WTC11 (cell line): Measurements from ENCODE around the gene PNMA8B. TPM values are rescaled to one million over a fixed set of nuclear protein-coding genes. Genes with fewer than 3 reads are reported as not detected.
"Not testable (repeated sequence)": the region's sequence is repeated elsewhere in the genome, so short reads cannot be mapped to it uniquely, and the experiment has no call there.

ENCODE experiments used
- ATAC-seq: fragments of 200-7000 bp; cut with Tn5 transposase; 2 replicates; pipeline ENCODE4 v1.10.0; 2021; ENCODE audit warnings: mild to moderate bottlenecking, moderate library complexity
- CTCF ChIA-PET: fragments of 300-600 bp; sonication (Branson Sonifier 250); formaldehyde crosslinking; loops from one replicate; lab custom pipeline; 2021; ENCODE audit warnings: antibody characterized with exemption; lab: Charles Lee
- POLR2A ChIA-PET: fragments of 350-600 bp; sonication (Branson Sonifier 250); formaldehyde crosslinking; loops from one replicate; lab custom pipeline; 2021; ENCODE audit warnings: antibody characterized with exemption; lab: Charles Lee
- DNase-seq: peaks from one replicate; pipeline ENCODE4 v3.0.0; 2021; ENCODE audit warnings: low spot score
- H3K27ac Mint-ChIP-seq: 2 replicates; pipeline ENCODE4 v1.8.0; 2021; ENCODE audit warnings: mixed read lengths
- H3K27me3 Mint-ChIP-seq: 2 replicates; pipeline ENCODE4 v1.8.0; 2021; ENCODE audit warnings: low read depth, mild to moderate bottlenecking, moderate library complexity, mixed read lengths
- H3K36me3 Mint-ChIP-seq: 2 replicates; pipeline ENCODE4 v1.8.0; 2021; ENCODE audit warnings: mixed read lengths
- H3K4me1 Mint-ChIP-seq: 2 replicates; pipeline ENCODE4 v1.8.0; 2022; ENCODE audit warnings: mixed read lengths
- H3K4me3 Mint-ChIP-seq: 2 replicates; pipeline ENCODE4 v1.8.0; 2021; ENCODE audit warnings: mild to moderate bottlenecking, moderate library complexity, mixed read lengths
- H3K9me3 Mint-ChIP-seq: 2 replicates; pipeline ENCODE4 v1.8.0; 2021; ENCODE audit warnings: mixed read lengths
- CBFB ChIP-seq: sonication (generic); formaldehyde crosslinking; IDR thresholded peaks from 2 replicates; pipeline ENCODE4 v1.8.1; 2022; ENCODE audit warnings: mild to moderate bottlenecking, low read depth, missing genetic modification reagents
- GTF2I ChIP-seq: fragments of 250-450 bp; sonication (Bioruptor Pico); conservative IDR thresholded peaks from 2 replicates; pipeline ENCODE4 v1.4.0; 2021; ENCODE audit warnings: mild to moderate bottlenecking
- JAZF1 ChIP-seq: fragments of 250-450 bp; sonication (Bioruptor Pico); IDR thresholded peaks from 2 replicates; pipeline ENCODE4 v1.9.0; 2021; ENCODE audit warnings: moderate library complexity, mild to moderate bottlenecking, inconsistent platforms
- KAT7 ChIP-seq: sonication (generic); formaldehyde crosslinking; IDR thresholded peaks from 2 replicates; pipeline ENCODE4 v1.8.1; 2023; ENCODE audit warnings: missing genetic modification reagents, mild to moderate bottlenecking, borderline replicate concordance
- NFATC4 ChIP-seq: fragments of 250-450 bp; sonication (Bioruptor Pico); IDR thresholded peaks from 2 replicates; pipeline ENCODE4 v1.9.0; 2021; ENCODE audit warnings: mild to moderate bottlenecking
- NR3C1 ChIP-seq: sonication (generic); formaldehyde crosslinking; conservative IDR thresholded peaks from 2 replicates; pipeline ENCODE4 v1.8.1; 2023; ENCODE audit warnings: low read depth, mild to moderate bottlenecking, missing genetic modification reagents
- RELA ChIP-seq: sonication (generic); formaldehyde crosslinking; IDR thresholded peaks from 2 replicates; pipeline ENCODE4 v1.8.1; 2022; ENCODE audit warnings: missing genetic modification reagents, mild to moderate bottlenecking, borderline replicate concordance
- SP1 ChIP-seq: sonication (generic); formaldehyde crosslinking; conservative IDR thresholded peaks from 2 replicates; pipeline ENCODE4 v1.8.1; 2022; ENCODE audit warnings: missing genetic modification reagents
- ZBTB21 ChIP-seq: sonication (generic); formaldehyde crosslinking; IDR thresholded peaks from 2 replicates; pipeline ENCODE4 v1.8.1; 2023; ENCODE audit warnings: mild to moderate bottlenecking, missing genetic modification reagents, borderline replicate concordance
- ZNF121 ChIP-seq: sonication (generic); formaldehyde crosslinking; IDR thresholded peaks from 2 replicates; pipeline ENCODE4 v1.8.0; 2023; ENCODE audit warnings: missing genetic modification reagents
- ZNF138 ChIP-seq: sonication (generic); formaldehyde crosslinking; conservative IDR thresholded peaks from 2 replicates; pipeline ENCODE4 v1.8.1; 2022; ENCODE audit warnings: mild to moderate bottlenecking, moderate library complexity, missing genetic modification reagents
- total RNA-seq: library from RNA; stranded (reverse); gene quantifications from 3 replicates; pipeline ENCODE4 v1.2.3, GENCODE V29; 2021
- TF ChIP-seq, protein P1 (sequence below): sonication (generic); formaldehyde crosslinking; IDR thresholded peaks from 2 replicates; pipeline ENCODE4 v1.8.1; 2022; ENCODE audit warnings: low read depth, mild to moderate bottlenecking, moderate library complexity, missing genetic modification reagents, borderline replicate concordance
- TF ChIP-seq, protein P2 (sequence below): sonication (generic); formaldehyde crosslinking; IDR thresholded peaks from 2 replicates; pipeline ENCODE4 v1.8.1; 2023; ENCODE audit warnings: mild to moderate bottlenecking, moderate library complexity, missing genetic modification reagents
- TF ChIP-seq, protein P3 (sequence below): sonication (generic); formaldehyde crosslinking; IDR thresholded peaks from 2 replicates; pipeline ENCODE4 v1.8.0; 2023; ENCODE audit warnings: missing genetic modification reagents
- TF ChIP-seq, protein P4 (sequence below): fragments of 250-450 bp; sonication (Bioruptor Pico); conservative IDR thresholded peaks from 2 replicates; pipeline ENCODE4 v1.9.0; 2021; ENCODE audit warnings: mild to moderate bottlenecking

The PNMA8B gene
- total RNA-seq, 1 experiment from 2014 or later: 2.8 TPM

DNA sequence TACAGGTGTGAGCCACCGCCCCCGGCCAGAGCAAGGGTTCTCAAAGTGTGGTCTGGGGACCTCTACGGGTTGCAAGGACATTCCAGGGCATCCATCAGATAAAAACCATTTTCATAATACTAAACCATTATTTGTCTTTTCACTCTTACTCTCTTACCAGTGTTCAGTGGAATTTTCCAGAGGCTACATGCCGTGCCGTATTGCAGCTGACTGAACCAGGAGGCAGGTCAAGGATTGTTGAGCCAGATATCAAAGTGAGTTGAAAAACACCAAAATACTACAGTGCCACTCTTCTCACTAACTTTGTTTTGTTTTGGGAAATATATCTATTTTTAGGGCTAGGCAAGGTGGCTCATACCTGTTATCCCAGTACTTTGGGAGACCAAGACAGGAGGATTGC lies 7.2 kb upstream of the PNMA8B start (continued):
- no peak for TF ChIP-seq ZNF138 (CRISPR knock-in tag)

DNA sequence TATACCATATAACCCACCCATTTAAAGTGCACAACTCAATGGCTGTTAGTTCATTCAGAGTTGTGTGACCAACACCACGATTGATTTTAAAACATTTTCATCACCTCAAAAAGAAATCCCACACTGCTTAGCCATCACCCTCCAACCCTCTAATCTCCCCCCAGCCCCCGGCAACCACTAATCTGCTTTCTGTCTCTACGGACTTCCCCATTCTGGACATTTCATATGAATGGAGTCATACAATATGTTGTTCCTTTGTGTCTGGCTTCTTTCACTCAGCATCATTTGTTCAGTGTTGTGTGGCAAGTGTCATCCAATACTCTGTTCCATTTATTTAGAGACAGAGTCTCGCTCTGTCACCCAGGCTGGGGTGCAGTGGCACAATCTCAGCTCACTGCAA lies 4.0 kb upstream of the PNMA8B start:
- ATAC-seq: no peak
- Mint-ChIP-seq H3K27ac (no peak overlapping the region), H3K9me3 (no peaks in the 10 kb centered on the region), H3K4me1 (peaks cover 10% of the 10 kb centered on the region), H3K36me3 (0 out of 2 replicates have a peak, but pooled peaks cover under 1% of the 10 kb centered on the region), H3K27me3 (peaks cover 12% of the 10 kb centered on the region), H3K4me3 (no peak overlapping the region)
- POLR2A ChIA-PET: no interaction called here
- TF ChIP-seq, protein P1, sequence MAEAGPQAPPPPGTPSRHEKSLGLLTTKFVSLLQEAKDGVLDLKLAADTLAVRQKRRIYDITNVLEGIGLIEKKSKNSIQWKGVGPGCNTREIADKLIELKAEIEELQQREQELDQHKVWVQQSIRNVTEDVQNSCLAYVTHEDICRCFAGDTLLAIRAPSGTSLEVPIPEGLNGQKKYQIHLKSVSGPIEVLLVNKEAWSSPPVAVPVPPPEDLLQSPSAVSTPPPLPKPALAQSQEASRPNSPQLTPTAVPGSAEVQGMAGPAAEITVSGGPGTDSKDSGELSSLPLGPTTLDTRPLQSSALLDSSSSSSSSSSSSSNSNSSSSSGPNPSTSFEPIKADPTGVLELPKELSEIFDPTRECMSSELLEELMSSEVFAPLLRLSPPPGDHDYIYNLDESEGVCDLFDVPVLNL (CRISPR knock-in tag): no peak
- no peak for TF ChIP-seq SP1 (CRISPR knock-in tag)
- no peak for TF ChIP-seq KAT7 (CRISPR knock-in tag)
- TF ChIP-seq, protein P2, sequence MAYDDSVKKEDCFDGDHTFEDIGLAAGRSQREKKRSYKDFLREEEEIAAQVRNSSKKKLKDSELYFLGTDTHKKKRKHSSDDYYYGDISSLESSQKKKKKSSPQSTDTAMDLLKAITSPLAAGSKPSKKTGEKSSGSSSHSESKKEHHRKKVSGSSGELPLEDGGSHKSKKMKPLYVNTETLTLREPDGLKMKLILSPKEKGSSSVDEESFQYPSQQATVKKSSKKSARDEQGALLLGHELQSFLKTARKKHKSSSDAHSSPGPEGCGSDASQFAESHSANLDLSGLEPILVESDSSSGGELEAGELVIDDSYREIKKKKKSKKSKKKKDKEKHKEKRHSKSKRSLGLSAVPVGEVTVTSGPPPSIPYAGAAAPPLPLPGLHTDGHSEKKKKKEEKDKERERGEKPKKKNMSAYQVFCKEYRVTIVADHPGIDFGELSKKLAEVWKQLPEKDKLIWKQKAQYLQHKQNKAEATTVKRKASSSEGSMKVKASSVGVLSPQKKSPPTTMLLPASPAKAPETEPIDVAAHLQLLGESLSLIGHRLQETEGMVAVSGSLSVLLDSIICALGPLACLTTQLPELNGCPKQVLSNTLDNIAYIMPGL: no peak
- TF ChIP-seq, protein P3, sequence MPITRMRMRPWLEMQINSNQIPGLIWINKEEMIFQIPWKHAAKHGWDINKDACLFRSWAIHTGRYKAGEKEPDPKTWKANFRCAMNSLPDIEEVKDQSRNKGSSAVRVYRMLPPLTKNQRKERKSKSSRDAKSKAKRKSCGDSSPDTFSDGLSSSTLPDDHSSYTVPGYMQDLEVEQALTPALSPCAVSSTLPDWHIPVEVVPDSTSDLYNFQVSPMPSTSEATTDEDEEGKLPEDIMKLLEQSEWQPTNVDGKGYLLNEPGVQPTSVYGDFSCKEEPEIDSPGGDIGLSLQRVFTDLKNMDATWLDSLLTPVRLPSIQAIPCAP (CRISPR knock-in tag): no peak
- no peak for TF ChIP-seq NR3C1 (CRISPR knock-in tag)
- CTCF ChIA-PET: interaction anchor here (1.3 kb wide), 1 partner anchor 95 kb away, joined by 3 read pairs; no protein-coding TSS in a partner anchor
- DNase-seq: no peak

DNA sequence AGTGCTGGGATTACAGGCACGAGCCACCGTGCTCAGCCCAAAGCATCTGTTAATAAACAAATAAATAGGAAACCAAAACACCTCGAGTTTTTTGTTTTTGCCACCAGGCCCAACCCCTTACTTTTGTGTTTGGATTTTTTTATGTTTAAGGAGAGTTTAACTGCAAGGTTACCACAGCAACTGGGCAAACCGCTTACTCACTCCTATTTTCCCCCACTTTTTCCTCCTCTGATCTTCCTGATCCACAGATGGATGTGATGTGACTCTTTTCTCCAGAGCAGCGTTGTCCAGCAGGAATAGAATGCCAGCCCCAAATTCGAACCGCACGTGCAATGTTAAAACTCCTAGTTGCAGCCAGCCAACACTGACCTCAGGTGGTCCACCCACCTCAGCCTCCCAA lies 2.1 kb upstream of the PNMA8B start:
- POLR2A ChIA-PET: no interaction called here
- peaks cover 20% of the 10 kb centered on the region for H3K4me1 Mint-ChIP-seq
- H3K27ac Mint-ChIP-seq: no peak overlapping the region
- no peak for DNase-seq
- peaks cover 28% of the 10 kb centered on the region for H3K27me3 Mint-ChIP-seq
- H3K9me3 Mint-ChIP-seq: no peaks in the 10 kb centered on the region
- H3K4me3 Mint-ChIP-seq: no peak overlapping the region
- CTCF ChIA-PET: no interaction called here
- H3K36me3 Mint-ChIP-seq: 0 out of 2 replicates have a peak, but pooled peaks cover 2% of the 10 kb centered on the region
- ATAC-seq: no peak
- TF ChIP-seq NFATC4 (no peak), GTF2I (CRISPR knock-in tag) (no peak), KAT7 (CRISPR knock-in tag) (no peak), JAZF1 (CRISPR knock-in tag) (no peak), CBFB (CRISPR knock-in tag) (no peak), RELA (CRISPR knock-in tag) (no peak), ZBTB21 (CRISPR knock-in tag) (no peak), ZNF121 (CRISPR knock-in tag) (no peak)
- TF ChIP-seq, protein P4, sequence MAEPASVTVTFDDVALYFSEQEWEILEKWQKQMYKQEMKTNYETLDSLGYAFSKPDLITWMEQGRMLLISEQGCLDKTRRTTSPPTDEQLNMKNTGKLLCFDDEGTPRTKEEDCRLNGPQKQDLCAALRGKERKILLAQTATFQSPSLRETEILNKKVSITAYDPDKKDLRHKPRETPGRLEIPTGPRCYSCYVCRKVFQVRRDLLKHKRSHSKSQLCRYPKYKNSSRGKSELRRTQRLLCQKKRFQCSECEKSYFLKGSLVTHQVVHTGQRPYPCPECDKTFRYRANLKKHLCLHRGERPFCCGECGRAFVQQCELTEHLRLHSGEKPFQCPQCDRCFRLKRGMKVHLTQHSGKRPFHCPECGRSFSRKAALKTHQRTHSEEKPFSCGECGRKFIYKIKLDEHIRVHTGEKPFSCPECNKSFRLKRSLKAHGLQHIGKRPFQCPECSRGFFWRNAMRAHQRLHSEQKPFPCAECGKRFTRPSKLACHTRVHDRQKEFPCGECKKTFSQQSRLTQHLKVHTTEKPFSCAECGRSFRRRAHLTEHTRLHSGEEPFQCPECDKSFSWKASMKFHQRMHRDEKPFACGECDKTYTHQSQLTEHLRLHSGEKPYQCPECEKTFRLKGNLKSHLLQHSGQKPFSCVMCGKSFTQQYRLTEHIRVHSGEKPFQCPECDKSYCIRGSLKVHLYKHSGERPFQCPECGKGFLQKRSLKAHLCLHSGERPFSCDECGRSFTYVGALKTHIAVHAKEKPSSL (CRISPR knock-in tag): no peak
- TF ChIP-seq, protein P3 (CRISPR knock-in tag): no peak

DNA sequence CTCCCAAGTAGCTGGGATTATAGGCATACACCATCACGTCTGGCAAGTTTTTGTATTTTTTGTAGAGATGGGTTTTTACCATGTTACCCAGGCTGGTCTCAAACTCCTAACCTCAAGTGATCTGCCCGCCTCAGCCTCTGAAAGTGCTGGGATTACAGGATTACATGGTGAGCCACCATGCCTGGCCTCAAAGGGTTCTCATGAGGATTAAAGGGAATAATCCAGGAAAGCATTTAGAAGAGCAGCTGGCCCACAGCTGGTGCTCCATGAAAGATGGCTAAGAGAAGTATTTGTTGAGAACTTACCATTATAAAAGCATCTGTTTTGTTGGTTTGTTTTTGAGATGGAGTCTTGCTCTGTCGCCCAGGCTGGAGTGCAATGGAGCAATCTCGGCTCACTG lies 1.2 kb upstream of the PNMA8B start:
- CTCF ChIA-PET: interaction anchor here (1.1 to 1.8 kb wide), 2 partner anchors 41 to 77 kb away, joined by 3 to 9 read pairs; no protein-coding TSS in a partner anchor
- H3K27ac Mint-ChIP-seq: not testable (repeated sequence)

More for the DNA sequence above, 1.2 kb upstream of the PNMA8B start:
- POLR2A ChIA-PET, H3K36me3 Mint-ChIP-seq, DNase-seq, ATAC-seq, H3K4me3 Mint-ChIP-seq, H3K9me3 Mint-ChIP-seq: not testable (repeated sequence)
- Mint-ChIP-seq H3K4me1 (peaks cover 22% of the 10 kb centered on the region), H3K27me3 (peaks cover 37% of the 10 kb centered on the region)
